MCF 10A (cell line): ENCODE data around the gene DKK2. TPM values are rescaled to one million over a fixed set of nuclear protein-coding genes. Genes with fewer than 3 reads are reported as not detected.

Source experiments
- BruUV-seq: library from RNA; stranded (reverse); fragments of 400-500 nt; replicated peaks from 2 replicates; lab custom pipeline; 2021; lab: Mats Ljungman, UMichigan
- CTCF ChIA-PET: fragments of 300-600 bp; sonication (Branson Sonifier 250); formaldehyde crosslinking; extraction: SDS; loops from one replicate; lab custom pipeline; 2021; ENCODE audit warnings: antibody characterized with exemption, inconsistent platforms; lab: Yijun Ruan, JAX
- POLR2A ChIA-PET: fragments of 300-600, 350-650 bp; sonication (Branson Sonifier 250); formaldehyde crosslinking; extraction: SDS; loops from one replicate; lab custom pipeline; 2020; ENCODE audit warnings: antibody characterized with exemption, inconsistent platforms; lab: Yijun Ruan, JAX
- DNase-seq: peaks from one replicate; pipeline ENCODE4 v3.0.0-alpha.2; 2018; ENCODE audit not compliant: unreplicated experiment
- H3K27ac Mint-ChIP-seq: one replicate; pipeline ENCODE4 v1.8.0; 2022; ENCODE audit warnings: mild to moderate bottlenecking, low read depth, mixed read lengths; ENCODE audit not compliant: unreplicated experiment
- H3K27me3 Mint-ChIP-seq: one replicate; pipeline ENCODE4 v1.8.0; 2022; ENCODE audit warnings: mixed read lengths; ENCODE audit not compliant: insufficient read depth, unreplicated experiment
- H3K36me3 Mint-ChIP-seq: one replicate; pipeline ENCODE4 v1.8.0; 2022; ENCODE audit warnings: mild to moderate bottlenecking, moderate library complexity, mixed read lengths; ENCODE audit not compliant: insufficient read depth, unreplicated experiment
- H3K4me1 Mint-ChIP-seq: one replicate; pipeline ENCODE4 v1.8.0; 2022; ENCODE audit warnings: mixed read lengths; ENCODE audit not compliant: insufficient read depth, unreplicated experiment
- H3K4me3 Mint-ChIP-seq: one replicate; pipeline ENCODE4 v1.8.0; 2022; ENCODE audit warnings: mild to moderate bottlenecking, moderate library complexity, mixed read lengths; ENCODE audit not compliant: unreplicated experiment
- H3K9me3 Mint-ChIP-seq: one replicate; pipeline ENCODE4 v1.8.0; 2022; ENCODE audit warnings: mixed read lengths; ENCODE audit not compliant: unreplicated experiment
- CTCF ChIP-seq: fragments of 200-600 bp; IDR thresholded peaks from one replicate; pipeline ENCODE4 v1.8.0; 2022; ENCODE audit warnings: antibody characterized with exemption, mild to moderate bottlenecking; ENCODE audit not compliant: unreplicated experiment
- intact Hi-C: fragments of 100-400 bp; cut with micrococcal nuclease; formaldehyde crosslinking; loops from 2 replicates; pipeline ENCODE4 v1.14.1; 2022
- total RNA-seq: library from RNA; stranded (reverse); gene quantifications from 2 replicates; pipeline ENCODE4 v1.2.3, GENCODE V29; 2022

Gene DKK2
- total RNA-seq, 1 experiment from 2014 or later = 0.30 TPM

- ChIA-PET CTCF (interaction anchor here (0.6 to 1.4 kb wide), 4 partner anchors 12 to 690 kb away, joined by 3 to 5 read pairs (median 4); no protein-coding TSS in a partner anchor), POLR2A (interaction anchor here (0.7 kb wide), 1 partner anchor 15 kb away, joined by 3 read pairs; no protein-coding TSS in a partner anchor)
- TF ChIP-seq CTCF = no peak
- BruUV-seq = no TSS peak
- H3K36me3 Mint-ChIP-seq = no peaks in the 10 kb centered on the region
- no peak for DNase-seq
- no peaks in the 10 kb centered on the region for H3K27me3 Mint-ChIP-seq
- intact Hi-C loops = no loop called here
- H3K4me1 Mint-ChIP-seq = peaks cover 11% of the 10 kb centered on the region
- no peaks in the 10 kb centered on the region for H3K9me3 Mint-ChIP-seq
- no peak overlapping the region for H3K4me3 Mint-ChIP-seq
- no peak overlapping the region for H3K27ac Mint-ChIP-seq
Observed at GRCh38 chr4:107018344-107018735, 17.8 kb downstream of the DKK2 start.

DNA sequence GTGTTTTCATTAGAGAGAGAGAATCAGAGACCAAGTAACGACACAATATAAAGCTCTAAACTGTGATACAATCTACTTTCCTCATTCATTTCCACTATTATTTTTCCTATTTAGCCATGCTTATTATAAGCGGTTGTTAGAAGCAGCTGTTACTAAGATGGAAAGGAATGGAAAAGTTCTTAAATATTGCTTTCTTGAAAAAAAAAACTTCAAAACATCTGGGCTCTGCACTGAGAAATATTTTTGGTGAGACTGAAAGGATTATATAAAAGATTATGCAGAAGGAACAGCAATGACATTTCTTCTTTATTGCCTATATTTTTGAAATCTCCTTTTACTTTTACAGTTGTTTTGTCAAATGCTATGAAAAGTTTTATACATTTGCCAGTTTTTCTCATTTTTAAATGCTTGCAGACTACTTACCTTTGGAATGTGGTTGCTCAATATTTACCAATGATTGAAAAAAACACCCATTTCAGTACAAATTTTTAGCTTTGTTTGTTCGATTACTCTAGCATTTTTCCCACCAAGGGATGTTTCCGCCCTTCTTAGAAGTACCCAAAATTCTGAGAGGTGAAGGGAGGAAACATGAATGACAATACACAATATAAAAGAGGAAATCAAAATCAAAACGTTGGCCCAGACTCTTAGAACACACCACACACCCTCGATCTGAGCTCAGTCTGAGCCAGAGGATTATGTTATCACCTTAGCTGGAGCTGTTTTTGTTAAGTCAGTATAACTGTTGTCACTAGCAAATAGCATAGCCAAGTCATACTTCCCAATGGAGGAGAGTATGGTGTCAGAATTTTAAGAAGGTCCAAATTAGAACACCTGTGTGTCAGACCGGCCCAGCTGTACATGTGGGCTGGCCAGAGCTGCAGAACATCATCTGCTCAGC lies 18.4 kb downstream of the DKK2 start:
- H3K4me3 Mint-ChIP-seq = no peak overlapping the region
- no peak for DNase-seq
- no peaks in the 10 kb centered on the region for H3K9me3 Mint-ChIP-seq
- intact Hi-C loops = no loop called here
- H3K27me3 Mint-ChIP-seq = no peaks in the 10 kb centered on the region
- H3K27ac Mint-ChIP-seq = no peak overlapping the region
- no peaks in the 10 kb centered on the region for H3K36me3 Mint-ChIP-seq
- no TSS peak for BruUV-seq
- TF ChIP-seq CTCF = no peak
- POLR2A ChIA-PET = interaction anchor here (0.7 kb wide), 1 partner anchor 15 kb away, joined by 3 read pairs; no protein-coding TSS in a partner anchor
- CTCF ChIA-PET = interaction anchor here (0.6 to 1.4 kb wide), 4 partner anchors 12 to 689 kb away, joined by 3 to 4 read pairs (median 4); no protein-coding TSS in a partner anchor
- H3K4me1 Mint-ChIP-seq = peaks cover 11% of the 10 kb centered on the region

GRCh38 chr4:107011312-107011711 lies 24.8 kb downstream of the DKK2 start:
- Mint-ChIP-seq H3K9me3 (no peaks in the 10 kb centered on the region), H3K36me3 (no peaks in the 10 kb centered on the region), H3K27ac (no peak overlapping the region), H3K27me3 (no peaks in the 10 kb centered on the region), H3K4me3 (no peak overlapping the region), H3K4me1 (no peaks in the 10 kb centered on the region)
- no peak for DNase-seq
- no TSS peak for BruUV-seq
- POLR2A ChIA-PET = no interaction called here
- CTCF ChIA-PET = interaction anchor here (0.8 kb wide), 1 partner anchor 40 kb away, joined by 4 read pairs; no protein-coding TSS in a partner anchor
- no peak for TF ChIP-seq CTCF
- intact Hi-C loops = no loop called here

DNA sequence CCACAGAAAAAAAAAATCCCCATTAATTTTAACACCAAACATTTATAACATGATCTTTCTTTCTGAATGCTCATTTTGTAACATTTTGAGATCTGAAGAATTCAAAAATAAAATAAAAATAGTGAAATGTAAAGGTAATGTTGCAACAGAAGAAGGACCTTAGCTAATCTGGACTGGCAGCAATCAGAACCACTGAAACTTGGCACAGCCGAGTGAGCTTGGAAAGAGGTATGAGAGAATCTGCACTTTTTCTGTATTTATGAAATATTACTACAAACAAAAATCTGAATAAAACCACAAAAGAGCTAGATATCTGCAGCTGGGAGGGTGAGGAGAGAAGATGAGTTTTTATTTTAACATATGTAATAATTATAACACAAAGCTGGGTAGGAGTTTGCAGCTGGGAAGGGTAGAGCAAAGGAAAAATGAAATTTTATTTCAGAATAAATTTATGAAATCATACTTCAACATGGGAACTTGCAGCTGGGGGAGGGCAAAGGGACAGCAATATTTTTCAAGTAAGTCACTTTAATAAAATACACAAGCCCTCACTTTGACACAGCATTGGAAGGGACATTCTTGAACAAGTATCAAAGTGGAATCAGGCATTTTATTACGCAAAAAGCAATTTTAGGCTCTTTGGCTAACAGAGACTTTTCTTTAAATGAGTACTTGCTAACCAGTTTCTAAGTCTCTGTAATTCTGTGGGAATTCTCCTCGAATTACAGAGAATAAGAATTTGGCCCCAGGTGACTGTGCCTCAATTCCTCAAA lies 26.7 kb downstream of the DKK2 start:
- intact Hi-C loops = no loop called here

More for the DNA sequence above, 26.7 kb downstream of the DKK2 start:
- H3K27me3 Mint-ChIP-seq = no peaks in the 10 kb centered on the region
- no peaks in the 10 kb centered on the region for H3K4me1 Mint-ChIP-seq
- H3K27ac Mint-ChIP-seq = no peak overlapping the region
- BruUV-seq = no TSS peak
- no peaks in the 10 kb centered on the region for H3K9me3 Mint-ChIP-seq
- ChIA-PET CTCF (no interaction called here), POLR2A (no interaction called here)
- DNase-seq = no peak
- no peaks in the 10 kb centered on the region for H3K36me3 Mint-ChIP-seq
- H3K4me3 Mint-ChIP-seq = no peak overlapping the region
- TF ChIP-seq CTCF = no peak
